Right lobe of liver (tissue), 4 donors: Measurements from ENCODE around the gene ENTREP1.

ENCODE experiments used
- POLR2A ChIP-seq: fragments of 450-650 bp; IDR thresholded peaks from one replicate; pipeline ENCODE4 v1.6.1; 2017; ENCODE audit warnings: antibody characterized with exemption, mild to moderate bottlenecking
- TF ChIP-seq, protein P1 (sequence below), 4 donors: fragments of 200-600 bp in 3 of 4; fragments of 450-650 bp in 1 of 4; IDR thresholded peaks; one replicate each; pipeline versions ENCODE4 v1.5.1 to v1.8.0; 2016 to 2022; ENCODE audit warnings: antibody characterized with exemption in 4 of 4, mild to moderate bottlenecking in 2 of 4
- donor health status: DM: no; HTN: no; CAD: no.
- donor health status: DM: no; HTN: no; CAD: no.
- donor health status: DM: no; HTN: yes; CAD: no.

GRCh38 chr9:69347607-69348006, 22.6 kb downstream of the ENTREP1 start:
- TF ChIP-seq, protein P1, sequence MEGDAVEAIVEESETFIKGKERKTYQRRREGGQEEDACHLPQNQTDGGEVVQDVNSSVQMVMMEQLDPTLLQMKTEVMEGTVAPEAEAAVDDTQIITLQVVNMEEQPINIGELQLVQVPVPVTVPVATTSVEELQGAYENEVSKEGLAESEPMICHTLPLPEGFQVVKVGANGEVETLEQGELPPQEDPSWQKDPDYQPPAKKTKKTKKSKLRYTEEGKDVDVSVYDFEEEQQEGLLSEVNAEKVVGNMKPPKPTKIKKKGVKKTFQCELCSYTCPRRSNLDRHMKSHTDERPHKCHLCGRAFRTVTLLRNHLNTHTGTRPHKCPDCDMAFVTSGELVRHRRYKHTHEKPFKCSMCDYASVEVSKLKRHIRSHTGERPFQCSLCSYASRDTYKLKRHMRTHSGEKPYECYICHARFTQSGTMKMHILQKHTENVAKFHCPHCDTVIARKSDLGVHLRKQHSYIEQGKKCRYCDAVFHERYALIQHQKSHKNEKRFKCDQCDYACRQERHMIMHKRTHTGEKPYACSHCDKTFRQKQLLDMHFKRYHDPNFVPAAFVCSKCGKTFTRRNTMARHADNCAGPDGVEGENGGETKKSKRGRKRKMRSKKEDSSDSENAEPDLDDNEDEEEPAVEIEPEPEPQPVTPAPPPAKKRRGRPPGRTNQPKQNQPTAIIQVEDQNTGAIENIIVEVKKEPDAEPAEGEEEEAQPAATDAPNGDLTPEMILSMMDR (IDR thresholded peaks at IDR 0.05) = no peak
- no peak for TF ChIP-seq POLR2A
